Prostate gland (tissue), 2 donors: Measurements from ENCODE around the gene VPS9D1. TPM values are rescaled to one million over a fixed set of nuclear protein-coding genes. Genes with fewer than 3 reads are reported as not detected.

ENCODE experiments used
- DNase-seq: peaks from one replicate; pipeline ENCODE4 v3.0.0-alpha.2; 2019; ENCODE audit warnings: low spot score
- H3K27ac ChIP-seq, 2 donors: fragments of 200-600 bp; sonication (generic); 2 replicates each; pipeline ENCODE4 v1.5.1; 2017 to 2019
- H3K27me3 ChIP-seq: fragments of 200-600 bp; sonication (generic); replicated peaks from 2 replicates; pipeline ENCODE4 v1.5.1; 2019; ENCODE audit not compliant: insufficient read depth
- H3K36me3 ChIP-seq, 2 donors: fragments of 200-600 bp; sonication (generic); 1 replicate in 1 of 2; 2 replicates in 1 of 2; pipeline versions ENCODE4 v1.5.1 to v1.8.1; 2017 to 2019
- H3K4me1 ChIP-seq: fragments of 200-600 bp; sonication (generic); replicated peaks from 2 replicates; pipeline ENCODE4 v1.5.1; 2019
- H3K4me3 ChIP-seq, 2 donors: fragments of 200-600 bp; sonication (generic); 2 replicates each; pipeline ENCODE4 v1.5.1; 2017 to 2019
- H3K9me3 ChIP-seq: fragments of 200-600 bp; sonication (generic); 2 replicates; pipeline ENCODE4 v1.5.1; 2017
- POLR2A ChIP-seq: fragments of 450-650 bp; IDR thresholded peaks from one replicate; pipeline ENCODE4 v1.6.1; 2016; ENCODE audit warnings: antibody characterized with exemption, mild to moderate bottlenecking
- POLR2AphosphoS5 ChIP-seq: sonication (generic); formaldehyde crosslinking; IDR thresholded peaks from one replicate; pipeline ENCODE4 v1.6.1; 2017; ENCODE audit warnings: antibody characterized with exemption
- WGBS: methylation state at CpG from one replicate; pipeline ENCODE4 v1.1.5; 2018; 5-methylcytosine and 5-hydroxymethylcytosine counted together
- intact Hi-C: fragments of 100-400 bp; cut with DNase I; formaldehyde crosslinking; loops from one replicate; pipeline ENCODE4 v1.14.2; 2022
- total RNA-seq, 2 donors: library from RNA; depleted of rRNA; stranded (reverse); fragments of >200 nt; gene quantifications; one replicate each; pipeline ENCODE4 v1.1.0, GENCODE V29; 2016
- TF ChIP-seq, protein P1 (sequence below), 4 experiments: fragments of 200-600 bp in 2 of 4; fragments of 450-650 bp in 2 of 4; sonication (generic) in 2 of 4; IDR thresholded peaks; 1 replicate in 3 of 4; 2 replicates in 1 of 4; pipeline ENCODE4 v1.5.1; 2016 to 2019; ENCODE audit warnings: antibody characterized with exemption in 4 of 4, mild to moderate bottlenecking in 2 of 4, moderate library complexity in 2 of 4

Gene VPS9D1
- total RNA-seq, 2 donors from 2014 or later = 8.5 to 16.0 TPM

DNA sequence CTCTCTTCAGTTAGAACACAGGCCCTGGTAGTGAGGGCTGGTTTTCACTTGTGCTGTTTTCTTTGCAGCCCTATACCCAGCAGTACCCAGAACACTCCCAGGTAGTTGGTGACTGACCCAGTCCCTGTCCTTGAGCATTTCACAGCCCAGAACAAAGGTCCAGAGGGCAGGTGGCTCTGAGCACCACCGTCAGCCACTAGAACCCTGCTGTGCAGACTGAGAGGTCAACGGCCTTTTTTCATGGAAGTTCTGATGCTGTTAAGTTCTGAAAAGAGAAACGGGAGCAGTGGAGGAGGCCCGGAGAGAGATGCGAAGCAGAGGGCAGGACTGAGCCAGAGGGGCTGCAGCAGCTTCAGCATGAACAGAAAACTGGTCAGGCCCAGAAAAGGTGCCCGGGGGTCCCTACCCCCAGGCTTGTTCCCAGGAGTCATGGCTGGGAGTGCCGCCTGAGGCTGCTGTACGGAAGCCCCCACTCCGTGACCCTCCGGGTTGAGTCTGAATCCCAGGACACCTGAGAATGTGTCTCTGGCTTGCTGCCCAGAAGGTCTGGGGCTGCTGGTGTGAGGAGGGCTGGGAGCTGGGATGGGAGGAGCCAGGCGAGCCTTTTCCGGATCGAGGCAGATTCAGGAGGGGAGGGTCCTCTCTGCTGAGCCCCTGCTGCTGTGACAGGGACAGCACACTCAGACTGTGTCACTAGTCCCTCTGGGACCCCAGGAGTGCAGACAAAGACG, 9.3 kb upstream of the VPS9D1 start:
- Histone ChIP-seq H3K36me3 (peaks cover 9 to 32% of the 10 kb centered on the region in 2 donors), H3K9me3 (no peaks in the 10 kb centered on the region), H3K27ac (no peak overlapping the region), H3K4me3 (no peak overlapping the region), H3K4me1 (no peaks in the 10 kb centered on the region), H3K27me3 (no peaks in the 10 kb centered on the region)
- intact Hi-C loops = no loop called here
- 67% methylated on average over 14 of the region's 14 CpGs for WGBS
- TF ChIP-seq, protein P1, sequence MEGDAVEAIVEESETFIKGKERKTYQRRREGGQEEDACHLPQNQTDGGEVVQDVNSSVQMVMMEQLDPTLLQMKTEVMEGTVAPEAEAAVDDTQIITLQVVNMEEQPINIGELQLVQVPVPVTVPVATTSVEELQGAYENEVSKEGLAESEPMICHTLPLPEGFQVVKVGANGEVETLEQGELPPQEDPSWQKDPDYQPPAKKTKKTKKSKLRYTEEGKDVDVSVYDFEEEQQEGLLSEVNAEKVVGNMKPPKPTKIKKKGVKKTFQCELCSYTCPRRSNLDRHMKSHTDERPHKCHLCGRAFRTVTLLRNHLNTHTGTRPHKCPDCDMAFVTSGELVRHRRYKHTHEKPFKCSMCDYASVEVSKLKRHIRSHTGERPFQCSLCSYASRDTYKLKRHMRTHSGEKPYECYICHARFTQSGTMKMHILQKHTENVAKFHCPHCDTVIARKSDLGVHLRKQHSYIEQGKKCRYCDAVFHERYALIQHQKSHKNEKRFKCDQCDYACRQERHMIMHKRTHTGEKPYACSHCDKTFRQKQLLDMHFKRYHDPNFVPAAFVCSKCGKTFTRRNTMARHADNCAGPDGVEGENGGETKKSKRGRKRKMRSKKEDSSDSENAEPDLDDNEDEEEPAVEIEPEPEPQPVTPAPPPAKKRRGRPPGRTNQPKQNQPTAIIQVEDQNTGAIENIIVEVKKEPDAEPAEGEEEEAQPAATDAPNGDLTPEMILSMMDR (IDR thresholded peaks at IDR 0.05) = no peak
- TF ChIP-seq POLR2AphosphoS5 = no peak
- TF ChIP-seq POLR2A = no peak
- no peak for DNase-seq

DNA sequence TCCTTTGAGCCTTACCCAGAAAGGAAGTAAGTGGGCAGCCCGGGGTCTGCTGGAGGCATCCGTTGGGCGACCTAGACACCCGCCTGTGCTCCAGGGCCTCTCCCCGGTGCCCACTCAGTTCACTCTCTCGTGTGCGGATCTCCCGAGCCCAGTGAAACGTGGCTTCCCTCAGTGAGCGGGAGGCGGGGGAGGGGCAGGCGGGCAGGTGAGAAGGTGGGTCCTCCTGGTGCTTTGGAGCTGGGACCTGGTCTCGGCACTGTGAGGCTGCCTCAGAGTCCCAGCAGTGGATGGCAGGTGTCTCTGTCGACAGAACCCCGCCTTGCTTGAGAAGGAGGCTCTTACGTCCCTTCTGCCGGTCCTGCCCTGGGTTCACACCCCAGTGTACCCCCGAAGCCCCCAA, 8.6 kb upstream of the VPS9D1 start:
- no peaks in the 10 kb centered on the region for H3K4me1 ChIP-seq
- no peak overlapping the region for H3K4me3 ChIP-seq
- peaks cover 9 to 25% of the 10 kb centered on the region in 2 donors for H3K36me3 ChIP-seq
- H3K9me3 ChIP-seq = no peaks in the 10 kb centered on the region
- no peak overlapping the region for H3K27ac ChIP-seq
- WGBS = 90% methylated on average over 18 of the region's 18 CpGs
- no peak for DNase-seq
- H3K27me3 ChIP-seq = no peaks in the 10 kb centered on the region
- TF ChIP-seq POLR2AphosphoS5 (no peak), POLR2A (no peak)
- TF ChIP-seq, protein P1 (IDR thresholded peaks at IDR 0.05) = no peak
- intact Hi-C loops = no loop called here

DNA sequence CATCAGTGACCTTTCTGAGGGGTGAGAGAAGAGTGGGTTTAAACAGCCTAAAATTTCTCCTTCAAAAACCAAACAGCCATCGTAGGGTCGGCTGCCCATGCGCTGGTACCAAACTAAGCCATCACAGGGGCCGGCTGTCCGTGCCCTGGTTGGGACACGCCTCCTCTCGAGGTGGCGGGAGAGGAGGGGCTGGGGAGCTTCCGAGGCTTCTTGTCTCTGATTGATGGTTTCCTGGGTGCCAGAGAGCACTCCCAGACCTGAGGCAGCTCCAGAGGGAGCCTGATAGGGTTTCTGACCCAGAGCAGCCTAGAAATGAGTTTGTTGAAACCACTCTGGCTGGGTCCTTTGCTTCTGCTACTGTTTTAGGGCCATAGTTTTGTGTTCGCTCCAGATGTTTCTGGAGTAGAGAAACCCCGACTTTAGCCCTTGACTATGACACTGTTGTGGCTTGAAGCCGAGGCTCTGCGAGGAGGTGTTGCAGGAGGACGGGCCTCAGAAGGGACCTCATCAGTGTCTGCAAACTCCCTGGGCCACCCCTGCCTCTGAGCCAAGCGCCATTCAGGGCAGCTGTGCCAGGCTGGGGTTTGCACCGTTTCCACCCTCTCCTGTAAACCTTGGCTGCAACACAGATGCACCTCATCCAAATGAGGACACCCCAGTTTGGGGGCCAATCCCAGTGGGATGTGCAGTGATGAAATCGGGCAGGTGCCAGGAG, 6.9 kb upstream of the VPS9D1 start:
- 75% methylated on average over 17 of the region's 17 CpGs for WGBS
- Histone ChIP-seq H3K4me3 (no peak overlapping the region), H3K27me3 (no peaks in the 10 kb centered on the region), H3K36me3 (peaks cover 0 to 14% of the 10 kb centered on the region in 2 donors), H3K4me1 (peaks cover 7% of the 10 kb centered on the region), H3K9me3 (no peaks in the 10 kb centered on the region), H3K27ac (no peak overlapping the region)
- TF ChIP-seq, protein P1 (IDR thresholded peaks at IDR 0.05) = no peak
- TF ChIP-seq POLR2AphosphoS5 (no peak), POLR2A (no peak)
- no peak for DNase-seq
- intact Hi-C loops = no loop called here

DNA sequence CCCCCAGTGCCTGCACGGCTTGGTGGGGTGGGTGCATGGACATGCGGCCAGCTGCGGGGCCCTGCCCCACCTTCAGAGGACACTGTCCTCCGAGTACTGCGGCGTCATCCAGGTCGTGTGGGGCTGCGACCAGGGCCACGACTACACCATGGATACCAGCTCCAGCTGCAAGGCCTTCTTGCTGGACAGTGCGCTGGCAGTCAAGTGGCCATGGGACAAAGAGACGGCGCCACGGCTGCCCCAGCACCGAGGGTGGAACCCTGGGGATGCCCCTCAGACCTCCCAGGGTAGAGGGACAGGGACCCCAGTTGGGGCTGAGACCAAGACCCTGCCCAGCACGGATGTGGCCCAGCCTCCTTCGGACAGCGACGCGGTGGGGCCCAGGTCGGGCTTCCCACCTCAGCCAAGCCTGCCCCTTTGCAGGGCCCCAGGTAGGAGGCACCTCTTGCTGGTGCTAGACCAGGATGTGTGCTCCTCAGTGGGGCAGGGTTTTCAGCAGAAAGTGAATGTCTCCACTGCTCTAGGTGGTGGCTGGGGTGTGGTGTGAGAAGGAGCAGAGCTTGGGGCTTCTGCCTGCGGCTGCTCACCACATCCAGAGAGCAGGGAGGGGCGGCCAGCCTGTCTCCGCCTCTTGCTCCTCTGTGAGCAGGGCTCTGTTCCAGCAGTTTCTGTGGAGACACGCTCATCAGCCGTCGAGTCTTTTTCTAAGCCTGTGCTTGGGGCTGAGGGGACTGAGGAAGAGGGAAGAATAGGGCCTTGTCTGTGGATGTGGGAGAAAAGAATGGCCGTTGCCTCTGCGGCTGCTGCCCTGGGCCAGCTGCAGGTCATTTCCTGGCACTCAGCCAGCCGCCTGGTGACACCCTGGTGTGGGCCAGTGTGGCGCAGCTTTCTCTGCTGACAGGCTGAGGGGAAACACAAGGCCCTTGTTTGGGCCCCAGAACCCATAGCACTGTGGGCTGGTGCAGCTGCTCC, 2.9 kb upstream of the VPS9D1 start:
- Histone ChIP-seq H3K27ac (no peak overlapping the region), H3K4me3 (peak overlapping the region in 1 of 2 donors; percentile 97), H3K4me1 (peaks cover 17% of the 10 kb centered on the region), H3K27me3 (no peaks in the 10 kb centered on the region), H3K9me3 (no peaks in the 10 kb centered on the region), H3K36me3 (no peaks in the 10 kb centered on the region)
- intact Hi-C loops = loop anchor here (2.0 to 5.0 kb wide), 2 partner anchors 23 to 149 kb away; partner anchors contain the start of genes SPATA2L and TCF25
- DNase-seq = no peak
- 72% methylated on average over 30 of the region's 30 CpGs for WGBS
- TF ChIP-seq POLR2AphosphoS5 = no peak
- TF ChIP-seq, protein P1 (IDR thresholded peaks at IDR 0.05) = no peak
- TF ChIP-seq POLR2A = no peak
